ENCODE data around the gene SLC8A1.

Gene SLC8A1

DNA sequence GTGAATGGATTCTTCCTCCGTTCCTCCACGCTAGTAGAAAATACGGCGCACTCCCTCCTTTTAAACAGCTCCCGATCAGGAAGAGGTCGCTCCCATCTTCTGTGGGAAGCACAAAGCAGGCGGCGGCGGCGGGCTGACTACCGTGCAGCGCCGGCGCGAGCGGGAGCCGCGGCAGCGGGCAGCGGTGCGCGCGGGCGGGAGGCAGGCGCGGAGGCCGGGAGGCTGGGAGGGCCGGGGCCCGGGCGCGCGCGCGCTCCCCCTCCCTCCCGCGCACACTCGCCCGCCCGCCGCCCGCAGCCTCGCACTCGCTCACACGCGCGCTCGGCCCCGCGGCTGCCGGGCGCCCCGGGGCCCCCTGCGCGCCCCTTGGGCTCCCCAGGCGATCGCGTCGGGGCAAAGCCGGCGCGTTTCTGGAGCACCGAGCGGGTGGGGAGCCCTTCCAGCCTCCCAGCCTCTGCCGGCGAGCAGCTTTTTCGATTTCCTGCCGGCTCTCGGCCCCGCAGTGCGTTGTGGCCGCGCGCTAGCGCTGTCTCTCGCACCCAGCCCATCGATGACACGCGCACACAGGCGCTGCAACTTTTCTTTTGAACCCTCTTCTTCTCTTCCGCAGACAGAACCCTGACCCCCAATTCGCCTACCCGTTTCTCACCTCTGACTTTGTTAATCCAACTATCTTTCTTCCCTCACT lies at the start of gene SLC8A1:
Gene SLC8A1, minus strand, starts transcription at position 173 of the 688 bp plus-strand sequence.
- peak; percentile 76 for DNase-seq

DNA sequence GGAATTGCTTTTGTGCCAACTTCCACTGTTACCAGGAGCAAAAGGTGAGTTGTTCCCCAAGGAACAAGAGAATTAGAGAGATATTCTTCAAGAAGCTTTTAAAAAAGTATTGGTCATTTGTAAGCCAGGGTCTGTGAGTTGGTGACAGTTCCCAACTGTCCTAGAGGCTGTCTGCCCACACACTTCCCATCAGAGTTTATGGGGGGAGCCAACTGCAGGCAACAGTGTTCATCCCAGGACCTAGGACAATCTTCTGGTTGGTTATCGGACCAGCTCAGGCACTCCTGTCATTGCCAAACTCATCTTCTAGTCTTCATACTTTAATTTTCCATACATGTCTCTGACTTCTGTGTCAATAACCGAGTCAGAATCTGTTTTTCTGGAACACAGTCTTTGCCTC lies 47.5 kb upstream of the SLC8A1 start:
- no peak for DNase-seq

DNA sequence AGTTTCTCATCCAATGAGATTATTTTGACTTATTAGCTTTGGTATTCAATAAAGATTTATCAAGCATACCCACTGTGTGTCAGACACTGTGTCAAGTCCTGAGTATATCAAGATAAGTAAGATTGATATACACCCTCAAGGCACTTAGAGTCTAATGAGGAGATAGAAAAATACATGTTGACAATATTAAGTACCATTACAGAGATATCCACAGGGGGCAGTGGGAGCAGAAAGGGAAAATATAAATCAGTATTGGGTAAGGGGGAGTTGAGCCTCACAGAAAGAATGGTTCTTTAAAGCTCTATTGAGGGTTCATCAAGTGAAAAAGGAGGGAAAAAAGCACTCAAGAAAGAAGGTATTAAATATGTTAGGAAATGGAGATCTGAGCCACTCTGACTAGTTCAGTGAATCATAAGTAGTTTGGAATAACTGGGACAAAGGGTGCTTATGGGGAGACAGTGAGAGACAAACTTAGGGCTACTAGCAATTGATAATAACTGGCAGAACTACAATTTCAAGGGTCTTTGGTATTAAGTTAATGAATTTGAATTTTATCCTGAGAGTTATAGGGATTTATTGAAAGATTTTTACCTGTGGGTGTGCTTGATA lies 45.5 kb upstream of the SLC8A1 start:
- DNase-seq, result peak; percentile 1

DNA sequence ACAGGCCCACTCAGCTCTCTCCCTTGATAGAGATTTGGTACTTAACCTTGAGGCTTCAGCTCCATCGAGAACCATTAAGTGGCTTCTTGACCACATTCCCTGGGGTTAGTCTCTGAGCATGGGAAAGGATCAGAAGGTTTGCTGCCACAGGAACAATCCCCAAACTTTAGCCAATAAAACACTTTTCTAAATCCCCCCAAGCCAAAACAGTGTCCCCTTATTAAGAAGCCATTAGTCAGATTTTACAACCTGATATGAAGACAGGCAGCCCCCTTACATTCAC lies 37.7 kb upstream of the SLC8A1 start:
- DNase-seq, result no peak

- peak; percentile 39 for DNase-seq
Measured at GRCh38 chr2:40488927-40489677, 37.2 kb upstream of the SLC8A1 start.

GRCh38 chr2:40488101-40488601 lies 36.3 kb upstream of the SLC8A1 start:
- DNase-seq, result peak; percentile 57

- no peak for DNase-seq
Measured at GRCh38 chr2:40487602-40488001, 35.7 kb upstream of the SLC8A1 start.

DNA sequence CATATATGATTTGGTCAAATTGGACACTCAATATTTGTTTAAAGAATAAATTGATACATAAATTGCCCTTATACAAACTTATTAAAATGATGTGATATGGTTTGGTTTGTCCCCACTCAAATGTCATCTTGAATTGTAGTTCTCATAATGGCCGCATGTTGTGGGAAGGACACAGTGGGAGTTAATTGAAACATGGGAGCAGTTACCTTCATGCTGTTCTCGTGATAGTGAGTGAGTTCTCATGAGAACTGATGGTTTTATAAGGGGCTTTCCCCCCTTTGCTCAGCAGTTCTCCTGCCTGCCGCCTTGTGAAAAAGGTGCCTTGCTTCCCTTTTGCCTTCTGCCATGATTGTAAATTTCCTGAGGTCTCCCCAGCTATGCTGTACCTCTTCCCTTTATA lies 34.0 kb upstream of the SLC8A1 start:
- DNase-seq, result no peak

- DNase-seq, result no peak
Measured at GRCh38 chr2:40485318-40485717, 33.4 kb upstream of the SLC8A1 start.

DNA sequence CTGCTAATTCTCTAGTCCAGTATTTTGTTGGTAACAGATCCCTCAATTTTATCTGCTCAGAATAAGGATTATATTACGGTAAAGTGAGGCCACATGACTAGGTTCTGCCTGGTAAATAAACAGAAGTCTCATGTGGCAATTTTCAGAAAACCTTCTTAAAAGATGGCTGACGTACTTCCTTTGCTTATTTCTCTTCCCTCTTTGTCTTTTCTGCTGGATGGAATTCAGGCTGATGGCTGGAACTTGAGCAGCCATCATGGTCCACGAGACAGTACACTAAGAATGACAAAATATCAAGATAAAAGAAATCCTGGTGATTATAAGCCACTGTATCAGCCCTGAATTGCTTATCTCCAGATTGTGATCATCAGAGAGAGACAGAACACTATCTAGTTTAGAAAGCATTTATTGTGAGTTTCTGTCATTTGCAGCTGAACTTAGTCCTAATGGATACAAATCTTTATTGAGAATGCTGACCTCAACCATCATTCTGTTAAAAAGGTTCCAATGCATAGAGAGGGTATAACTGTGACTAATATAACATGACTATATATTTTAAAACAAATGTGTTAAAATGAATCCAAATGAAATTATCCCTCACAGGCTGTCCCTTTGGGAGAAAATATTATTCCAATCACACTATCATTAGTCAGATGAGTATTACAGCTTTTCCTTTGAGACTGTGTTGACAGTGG lies 31.8 kb upstream of the SLC8A1 start:
- DNase-seq, result no peak

DNA sequence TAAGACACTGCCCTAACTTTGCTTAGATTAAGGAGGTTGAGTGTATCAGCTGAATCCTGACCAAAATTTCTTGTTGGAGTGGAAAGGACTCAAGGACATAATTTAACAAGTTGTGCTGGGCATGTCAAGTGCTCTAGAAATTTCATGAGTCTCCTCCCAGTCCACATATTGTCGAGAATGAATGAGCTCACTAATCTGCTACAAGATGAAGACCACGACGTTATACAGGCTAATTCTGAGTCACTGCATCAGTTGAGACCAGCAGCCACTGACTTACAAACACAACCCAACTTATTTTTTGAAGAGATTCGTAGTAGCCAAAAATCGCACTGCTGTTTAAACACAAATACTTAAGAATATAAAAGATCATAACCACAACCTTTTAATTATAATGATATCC lies 28.7 kb upstream of the SLC8A1 start:
- no peak for DNase-seq

DNA sequence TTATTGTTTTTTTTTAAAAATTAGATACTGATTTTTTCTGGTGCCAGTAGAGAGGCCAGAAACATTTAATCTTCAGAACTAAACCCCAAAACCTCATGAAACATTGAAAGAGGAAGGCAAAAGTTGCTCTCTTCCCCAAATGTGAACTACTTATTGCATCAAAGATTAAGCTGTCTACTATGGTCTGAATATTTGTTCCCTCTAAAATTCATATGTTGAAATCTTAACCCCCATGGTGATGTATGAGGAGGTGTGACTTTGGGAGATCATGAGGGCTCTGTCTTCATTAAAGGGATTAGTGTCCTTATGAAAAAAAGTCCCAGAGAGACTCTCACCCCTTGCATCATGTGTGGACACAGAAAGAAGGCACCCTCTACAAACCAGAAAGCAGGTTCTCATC lies 28.2 kb upstream of the SLC8A1 start:
- no peak for DNase-seq

GRCh38 chr2:40477361-40477760 lies 25.5 kb upstream of the SLC8A1 start:
- DNase-seq, result no peak

DNA sequence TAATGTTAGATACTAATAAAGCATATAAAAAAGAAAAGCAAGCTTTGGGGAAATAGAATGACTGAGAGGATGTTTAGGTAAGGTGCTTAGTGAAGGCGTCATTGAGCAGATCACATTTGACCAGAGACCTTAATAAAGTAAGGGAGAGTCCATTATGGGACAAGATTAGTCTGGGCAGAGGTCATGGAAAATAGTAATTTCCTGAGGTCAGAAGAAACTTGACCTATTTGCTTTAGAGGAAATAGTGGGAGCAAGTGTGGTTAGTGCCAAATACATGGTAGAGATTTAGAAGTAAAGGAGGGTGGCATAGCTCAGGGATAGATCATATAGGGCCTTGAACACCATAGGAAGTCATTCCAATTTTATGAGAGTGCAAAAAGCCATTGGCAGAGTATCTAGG lies 24.5 kb upstream of the SLC8A1 start:
- no peak for DNase-seq

DNA sequence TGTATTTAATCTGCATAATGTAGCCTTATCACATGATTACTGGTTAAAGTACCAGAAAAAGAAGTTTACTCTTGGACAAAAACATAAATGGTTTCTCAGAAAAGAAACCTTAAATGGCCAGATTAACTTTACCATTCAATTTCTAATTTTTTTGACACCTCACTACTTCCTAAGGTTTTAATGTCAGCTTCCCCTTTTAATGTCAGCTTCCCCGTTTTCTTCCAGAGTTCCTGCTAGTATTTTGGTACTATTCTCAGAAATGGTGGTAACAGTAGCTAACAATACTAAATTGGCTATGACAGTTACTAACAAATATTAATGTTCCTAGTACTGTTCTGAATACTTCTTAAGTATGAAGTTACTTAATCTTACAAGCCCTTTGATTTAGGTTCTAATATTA lies 22.4 kb upstream of the SLC8A1 start:
- DNase-seq, result no peak

- peak; percentile 51 for DNase-seq
Measured at GRCh38 chr2:40471866-40472265, 20.0 kb upstream of the SLC8A1 start.

GRCh38 chr2:40470822-40471813 lies 19.2 kb upstream of the SLC8A1 start:
- peak; percentile 10 for DNase-seq

DNA sequence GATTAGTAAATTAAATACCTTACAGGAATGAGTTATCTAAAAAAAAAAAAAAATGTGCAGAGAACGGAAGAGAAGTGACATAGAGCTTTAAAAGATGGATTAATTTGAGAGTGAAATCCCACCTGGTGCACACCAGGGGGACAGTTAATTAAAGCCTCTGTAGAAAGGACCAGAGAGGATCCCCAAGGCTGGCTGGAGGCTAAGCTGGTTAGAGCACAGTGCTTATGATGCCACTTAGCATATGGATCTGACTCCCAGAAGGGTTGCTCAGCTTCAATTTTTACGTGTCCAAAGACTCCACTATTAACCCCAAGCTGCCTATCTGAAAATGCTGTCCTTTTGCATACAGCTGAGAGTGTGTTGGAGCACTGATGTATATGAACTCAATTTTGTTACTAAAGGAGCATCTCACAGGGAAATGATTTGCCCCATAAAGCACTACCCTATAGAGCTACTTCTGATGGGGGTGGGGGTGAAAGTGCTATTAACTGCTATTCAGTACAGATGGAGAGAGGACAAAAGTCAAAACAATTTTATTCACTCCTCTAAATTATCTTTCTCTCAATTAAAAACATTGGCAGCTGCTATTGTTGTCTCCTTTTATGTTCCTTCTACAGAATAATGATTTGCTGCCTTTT lies 15.2 kb upstream of the SLC8A1 start:
- no peak for DNase-seq

DNA sequence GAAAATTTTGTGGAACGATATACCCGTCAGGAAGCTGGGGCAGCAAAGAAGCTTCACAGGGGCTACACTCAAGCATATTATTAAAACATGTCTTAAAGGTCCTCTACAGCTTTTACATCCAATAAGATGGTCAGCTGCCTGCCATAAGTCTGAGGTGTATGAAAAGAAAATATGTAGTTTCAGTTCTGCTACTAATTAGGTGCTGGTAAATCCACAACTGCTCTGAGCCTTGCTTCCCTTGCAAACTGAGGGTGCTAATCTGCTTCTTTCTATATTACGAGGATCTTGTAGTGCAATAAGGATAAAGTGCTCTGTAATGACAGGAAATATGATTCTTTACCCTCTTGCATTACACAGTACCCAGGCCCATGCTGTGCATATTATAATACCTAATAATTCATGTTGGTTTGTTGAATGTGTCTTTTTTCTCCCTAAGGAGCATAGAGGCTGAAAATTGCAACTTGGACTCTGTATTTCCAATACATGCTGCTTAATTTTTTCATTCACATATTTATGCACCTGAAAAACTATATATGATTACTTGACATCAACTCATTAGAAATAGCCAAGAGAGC lies 14.5 kb upstream of the SLC8A1 start:
- DNase-seq, result no peak

- DNase-seq, result no peak
Measured at GRCh38 chr2:40463112-40463511, 11.2 kb upstream of the SLC8A1 start.

GRCh38 chr2:40458271-40458794 lies 6.4 kb upstream of the SLC8A1 start:
- peak; percentile 2 for DNase-seq

All from DMS53 (cell line).